ENCODE data around the gene ARL8B. TPM values are rescaled to one million over a fixed set of nuclear protein-coding genes. Genes with fewer than 3 reads are reported as not detected.

ARL8B gene
- total and polyA plus RNA-seq, 9 donors: 27.1 to 70.6 (median 49.8) TPM

- Histone ChIP-seq H3K36me3 (no peaks in the 10 kb centered on the region), H3K27ac (no peak overlapping the region), H3K4me1 (ENCODE audit: insufficient read depth) (no peaks in the 10 kb centered on the region), H3K4me3 (no peak overlapping the region), H3K27me3 (no peaks in the 10 kb centered on the region), H3K9me3 (no peaks in the 10 kb centered on the region)
- TF ChIP-seq CTCF (IDR thresholded peaks at IDR 0.05): no peak
- no peak for TF ChIP-seq EP300 (IDR thresholded peaks at IDR 0.05)
- no peak for TF ChIP-seq POLR2A (IDR thresholded peaks at IDR 0.05)
- WGBS, 3 donors: 94 to 96% (median 95%) methylated on average over 5 of the region's 5 CpGs
- intact Hi-C loops (cut with DNase I): no loop called here
- no peak for DNase-seq
Observed at GRCh38 chr3:5210926-5211325, 88.8 kb downstream of the ARL8B start.

- peaks cover 2% of the 10 kb centered on the region for H3K4me1 ChIP-seq (ENCODE audit: insufficient read depth)
- intact Hi-C loops (cut with DNase I): no loop called here
- WGBS, 3 donors: 86 to 88% (median 86%) methylated on average over 9 of the region's 9 CpGs
- no peaks in the 10 kb centered on the region for H3K9me3 ChIP-seq
- no peak overlapping the region for H3K4me3 ChIP-seq
- no peaks in the 10 kb centered on the region for H3K27me3 ChIP-seq
- no peaks in the 10 kb centered on the region for H3K36me3 ChIP-seq
- DNase-seq: no peak
- TF ChIP-seq CTCF (IDR thresholded peaks at IDR 0.05): no peak
- no peak for TF ChIP-seq POLR2A (IDR thresholded peaks at IDR 0.05)
- no peak for TF ChIP-seq EP300 (IDR thresholded peaks at IDR 0.05)
- H3K27ac ChIP-seq: no peak overlapping the region
Observed at GRCh38 chr3:5212628-5213573, 90.8 kb downstream of the ARL8B start.

GRCh38 chr3:5213574-5213966, 91.5 kb downstream of the ARL8B start:
- no peaks in the 10 kb centered on the region for H3K9me3 ChIP-seq
- no peaks in the 10 kb centered on the region for H3K36me3 ChIP-seq
- H3K4me3 ChIP-seq: no peak overlapping the region
- intact Hi-C loops (cut with DNase I): no loop called here
- DNase-seq: no peak
- TF ChIP-seq CTCF (IDR thresholded peaks at IDR 0.05) (no peak), POLR2A (IDR thresholded peaks at IDR 0.05) (no peak), EP300 (IDR thresholded peaks at IDR 0.05) (no peak)
- H3K27ac ChIP-seq: no peak overlapping the region
- H3K27me3 ChIP-seq: no peaks in the 10 kb centered on the region
- 62 to 71% (median 69%) methylated on average over 7 of the region's 7 CpGs for WGBS, 3 donors
- H3K4me1 ChIP-seq (ENCODE audit: insufficient read depth): peaks cover 2% of the 10 kb centered on the region

- TF ChIP-seq CTCF (IDR thresholded peaks at IDR 0.05) (no peak), POLR2A (IDR thresholded peaks at IDR 0.05) (no peak), EP300 (IDR thresholded peaks at IDR 0.05) (no peak)
- no peak overlapping the region for H3K27ac ChIP-seq
- H3K27me3 ChIP-seq: no peaks in the 10 kb centered on the region
- H3K9me3 ChIP-seq: no peaks in the 10 kb centered on the region
- no peak for DNase-seq
- no peak overlapping the region for H3K4me3 ChIP-seq
- WGBS, 3 donors: 71 to 76% (median 76%) methylated on average over 9 of the region's 9 CpGs
- intact Hi-C loops (cut with DNase I): no loop called here
- H3K36me3 ChIP-seq: no peaks in the 10 kb centered on the region
- peaks cover 2% of the 10 kb centered on the region for H3K4me1 ChIP-seq (ENCODE audit: insufficient read depth)
Observed at GRCh38 chr3:5214352-5214751, 92.3 kb downstream of the ARL8B start.

Measured in ovary (tissue), 9 donors.